K562 (cell line): ENCODE measurements around the gene C2. TPM values are rescaled to one million over a fixed set of nuclear protein-coding genes. Genes with fewer than 3 reads are reported as not detected.

Source experiments
- ATAC-seq: fragments of 200-7000 bp; cut with Tn5 transposase; 3 replicates; pipeline ENCODE4 v1.9.1; 2020; ENCODE audit warnings: moderate library complexity
- BruUV-seq: library from RNA; stranded (reverse); fragments of 400-500 nt; replicated peaks from 2 replicates; lab custom pipeline; 2021; lab: Mats Ljungman, UMichigan
- CTCF ChIA-PET: fragments of 300-600 bp; formaldehyde crosslinking; extraction: SDS; loops from one replicate; lab custom pipeline; 2021; ENCODE audit warnings: low intra/inter-chr PET ratio; lab: Yijun Ruan, JAX
- POLR2A ChIA-PET: fragments of 300-600, 350-650 bp; sonication (Branson Sonifier 250); formaldehyde crosslinking; extraction: SDS; loops from one replicate; lab custom pipeline; 2021; ENCODE audit warnings: antibody characterized with exemption, inconsistent platforms; lab: Yijun Ruan, JAX
- DNase-seq, 4 experiments: peaks; one replicate each; pipeline versions ENCODE4 v3.0.0 to v3.0.0-alpha.2; 2011 to 2018; ENCODE audit warnings: low spot score in 3 of 4, mixed read lengths in 3 of 4; ENCODE audit errors: extremely low read depth in 1 of 4
- FAIRE-seq: peaks from 2 replicates; lab custom pipeline; 2011; peaks lifted over from hg19 to GRCh38; lab: Jason Lieb, UNC
- H2AFZ ChIP-seq: 2 replicates; pipeline ENCODE4 v1.6.0; 2011; ENCODE audit warnings: low read depth, low read length, control low read depth, inconsistent platforms
- H3K27ac ChIP-seq: fragments of 200-600 bp; 3 replicates; pipeline ENCODE4 v1.8.0; 2011; ENCODE audit warnings: low read depth, mild to moderate bottlenecking, control low read depth, inconsistent platforms, low read length, moderate library complexity, mixed read lengths; ENCODE audit errors: extremely low read depth
- H3K27me3 ChIP-seq, 2 experiments: fragments of 300-600 bp in 1 of 2; 2 replicates in 1 of 2; 3 replicates in 1 of 2; pipeline versions ENCODE4 v1.6.0 to v1.8.0; 2011; ENCODE audit warnings: inconsistent platforms in 2 of 2, low read length in 2 of 2, mild to moderate bottlenecking in 1 of 2, mixed read lengths in 1 of 2, moderate library complexity in 1 of 2; ENCODE audit not compliant: control insufficient read depth in 2 of 2, insufficient read depth in 2 of 2
- H3K36me3 ChIP-seq: fragments of 300-600 bp; 3 replicates; pipeline ENCODE4 v1.8.0; 2011; ENCODE audit warnings: mild to moderate bottlenecking, low read length, inconsistent platforms; ENCODE audit not compliant: control insufficient read depth, insufficient read depth
- H3K4me1 ChIP-seq, 2 experiments: fragments of 200-600 bp in 1 of 2; replicated peaks in 1 of 2; 2 replicates in 1 of 2; 3 replicates in 1 of 2; pipeline versions ENCODE4 v1.5.1 to v1.8.0; 2011; ENCODE audit warnings: inconsistent platforms in 2 of 2, low read length in 2 of 2, mild to moderate bottlenecking in 1 of 2, mixed read lengths in 1 of 2, moderate library complexity in 1 of 2; ENCODE audit not compliant: control insufficient read depth in 2 of 2, insufficient read depth in 2 of 2
- H3K4me2 ChIP-seq: 2 replicates; pipeline ENCODE4 v1.6.1; 2011; ENCODE audit warnings: low read length, control low read depth, inconsistent platforms, mixed read lengths; ENCODE audit not compliant: insufficient read depth
- H3K4me3 ChIP-seq: fragments of 200-600 bp; sonication (generic), shearing (Covaris generic); 2 replicates; pipeline ENCODE4 v1.5.1; 2016; ENCODE audit warnings: control low read depth, inconsistent platforms
- H3K79me2 ChIP-seq: fragments of 200-600 bp; 3 replicates; pipeline ENCODE4 v1.8.0; 2011; ENCODE audit warnings: low read length, inconsistent platforms; ENCODE audit not compliant: control insufficient read depth, insufficient read depth
- H3K9ac ChIP-seq, 2 experiments: 2 replicates each; pipeline versions ENCODE4 v1.6.0 to v1.6.1; 2011; ENCODE audit warnings: low read depth in 2 of 2, low read length in 2 of 2, control low read depth in 1 of 2, inconsistent platforms in 1 of 2, mild to moderate bottlenecking in 1 of 2, mixed read lengths in 1 of 2; ENCODE audit not compliant: insufficient read depth in 1 of 2
- H3K9me1 ChIP-seq: one replicate; pipeline ENCODE4 v1.6.0; 2011; ENCODE audit warnings: inconsistent platforms, mild to moderate bottlenecking, low read length, moderate library complexity; ENCODE audit not compliant: control insufficient read depth, insufficient read depth
- H3K9me3 ChIP-seq: replicated peaks from 2 replicates; pipeline ENCODE4 v1.5.1; 2011; ENCODE audit warnings: low read depth, low read length, inconsistent platforms; ENCODE audit not compliant: control insufficient read depth, insufficient read depth
- H4K20me1 ChIP-seq: replicated peaks from 2 replicates; pipeline ENCODE4 v1.6.1; 2011; ENCODE audit warnings: low read length, inconsistent platforms, mixed read lengths; ENCODE audit not compliant: control insufficient read depth, insufficient read depth
- BDP1 ChIP-seq: IDR thresholded peaks from 3 replicates; pipeline ENCODE4 v1.6.1; 2011; ENCODE audit not compliant: insufficient read length, insufficient read depth
- BHLHE40 ChIP-seq: IDR thresholded peaks from 2 replicates; pipeline ENCODE4 v1.6.1; 2011; ENCODE audit warnings: low read length, improper control_type of control experiment
- CBX8 ChIP-seq: fragments of 200-600 bp; sonication (generic); IDR thresholded peaks from 2 replicates; pipeline ENCODE4 v1.6.1; 2012; ENCODE audit warnings: borderline replicate concordance, mixed run types, low read depth, mild to moderate bottlenecking, moderate library complexity, mixed read lengths, low read length, control low read depth, inconsistent platforms; ENCODE audit not compliant: poor library complexity, severe bottlenecking; ENCODE audit errors: extremely low read depth
- KDM1A ChIP-seq, 2 experiments: fragments of 450-650 bp; IDR thresholded peaks; 2 replicates each; pipeline ENCODE4 v1.6.1; 2016; ENCODE audit warnings: mild to moderate bottlenecking in 2 of 2
- PRPF4 ChIP-seq: fragments of 200-400 bp; formaldehyde crosslinking; IDR thresholded peaks from one replicate; pipeline ENCODE4 v1.6.1; 2017; ENCODE audit warnings: low read length, low read depth, mild to moderate bottlenecking; ENCODE audit not compliant: insufficient read depth, poor library complexity, severe bottlenecking
- ZFX ChIP-seq: sonication (generic); formaldehyde crosslinking; IDR thresholded peaks from 2 replicates; pipeline ENCODE4 v1.8.0; 2022; ENCODE audit warnings: mild to moderate bottlenecking, missing genetic modification reagents, moderate library complexity
- ZNF121 ChIP-seq: sonication (generic); formaldehyde crosslinking; conservative IDR thresholded peaks from 2 replicates; pipeline ENCODE4 v1.8.0; 2022; ENCODE audit warnings: missing genetic modification reagents
- WGBS: fragments of 100-300 bp; shearing (Covaris generic); methylation state at CpG from one replicate; pipeline ENCODE4 v1.1.6; 2016; ENCODE audit warnings: low coverage, mixed read lengths; ENCODE audit not compliant: insufficient coverage; ENCODE audit errors: missing lambda C conversion rate; 5-methylcytosine and 5-hydroxymethylcytosine counted together
- in situ Hi-C: fragments of 300-500 bp; cut with MboI; formaldehyde crosslinking; loops from 4 replicates; pipeline ENCODE4 v1.15.0; 2018; ENCODE audit warnings: inconsistent platforms, mixed read lengths
- intact Hi-C: fragments of 100-400 bp; cut with micrococcal nuclease; formaldehyde crosslinking; loops from 2 replicates; pipeline ENCODE4 v1.14.2; 2022
- polyA plus RNA-seq, 8 experiments: library from polyadenylated mRNA; depleted of rRNA in 4 of 8; stranded (reverse) in 5 of 8; unstranded in 3 of 8; fragments of >200 nt; fragmentation: Nextera tagmentation in 2 of 8; fragmentation: Illumina TruSeq in 1 of 8; extraction: Ambion mirVana in 2 of 8; extraction: Trizol in 1 of 8; gene quantifications; 2 replicates each; pipeline versions ENCODE4 v1.2.1 to v1.2.3, GENCODE V29; 2011 to 2014; ENCODE audit warnings: inconsistent platforms in 1 of 8, missing spikeins in 1 of 8
- total RNA-seq, 7 experiments: library from RNA; depleted of rRNA in 6 of 7; stranded (reverse); fragments of >200 nt in 6 of 7; fragmentation: Illumina TruSeq in 2 of 7; extraction: Trizol in 2 of 7; gene quantifications; 2 replicates each; pipeline versions ENCODE4 v1.2.1 to v1.2.3, GENCODE V29; 2011 to 2021; ENCODE audit warnings: low replicate concordance in 1 of 7
- TF ChIP-seq, protein P1 (sequence below): sonication (generic); formaldehyde crosslinking; IDR thresholded peaks from 2 replicates; pipeline ENCODE4 v1.8.1; 2022; ENCODE audit warnings: missing genetic modification reagents
- TF ChIP-seq, protein P2 (sequence below): fragments of 250-450 bp; sonication (Bioruptor Pico); IDR thresholded peaks from 2 replicates; pipeline ENCODE4 v1.4.0; 2020; ENCODE audit warnings: mild to moderate bottlenecking, moderate library complexity, borderline replicate concordance
- TF ChIP-seq, protein P3 (sequence below): fragments of 250-450 bp; sonication (Bioruptor Pico); IDR thresholded peaks from 2 replicates; pipeline ENCODE4 v1.5.0; 2021; ENCODE audit warnings: mild to moderate bottlenecking, borderline replicate concordance
- TF ChIP-seq, protein P4 (sequence below): sonication (generic); formaldehyde crosslinking; IDR thresholded peaks from 2 replicates; pipeline ENCODE4 v1.8.0; 2022; ENCODE audit warnings: missing genetic modification reagents, mild to moderate bottlenecking, borderline replicate concordance

C2 gene
- total and polyA plus RNA-seq, 9 of the 15 experiments (the other 6 are each of a cell fraction or from before 2014, with no cell fraction given): 0.05 to 1.1 (median 0.39) TPM; not detected in 1

DNA sequence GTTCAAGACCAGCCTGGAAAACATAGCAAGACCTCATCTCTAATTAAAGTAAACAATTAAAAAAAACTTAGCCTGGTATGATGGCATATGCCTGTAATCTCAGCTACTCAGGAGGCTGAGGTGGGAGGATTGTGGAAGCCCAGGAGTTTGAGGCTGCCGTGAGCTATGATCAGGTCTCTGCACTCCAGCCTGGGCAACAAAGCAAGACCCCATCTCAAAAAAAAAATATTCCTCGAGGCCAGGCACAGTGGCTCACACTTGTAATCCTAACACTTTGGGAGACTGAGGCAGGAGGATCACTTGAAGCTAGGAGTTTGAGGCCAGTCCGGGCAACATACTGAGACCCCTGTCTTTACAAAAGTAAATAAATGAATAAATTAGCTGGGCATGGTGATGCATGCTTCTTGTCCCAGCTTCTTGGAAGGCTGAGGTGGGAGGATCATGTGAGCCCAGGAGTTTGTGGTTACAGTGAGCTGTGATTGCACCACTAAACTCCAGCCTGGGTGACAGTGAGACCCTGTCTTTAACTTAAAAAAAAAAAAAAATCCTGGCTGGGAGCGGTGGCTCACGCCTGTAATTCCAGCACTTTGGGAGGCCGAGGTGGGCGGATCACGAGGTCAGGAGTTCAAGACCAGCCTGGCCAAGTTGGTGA is 9.3 kb upstream of the C2 start:
- Histone ChIP-seq H3K9me3 (no peaks in the 10 kb centered on the region), H3K4me2 (no peak overlapping the region), H3K4me3 (no peak overlapping the region), H3K36me3 (no peaks in the 10 kb centered on the region), H3K4me1 (peaks cover 0 to 3% of the 10 kb centered on the region in 2 experiments; a peak in 1 of 5 replicates), H3K27ac (no peak overlapping the region), H3K9ac (no peak overlapping the region), H3K27me3 (no peaks in the 10 kb centered on the region), H3K79me2 (no peaks in the 10 kb centered on the region), H3K9me1 (no peaks in the 10 kb centered on the region), H2AFZ (no peak overlapping the region), H4K20me1 (no peaks in the 10 kb centered on the region)
- DNase-seq: no peak
- no TSS peak for BruUV-seq
- CTCF ChIA-PET: no interaction called here
- POLR2A ChIA-PET: interaction anchor here (0.5 to 1.6 kb wide), 10 partner anchors 9 to 377 kb away, joined by 3 to 7 read pairs (median 4); partner anchors contain the start of genes DDX39B and ZBTB12
- in situ Hi-C loops: no loop called here
- intact Hi-C loops: loop anchor here (5.0 kb wide), 1 partner anchor 39 kb away; the partner anchor contains the start of genes NELFE and SKIC2
- 51% methylated on average over 6 of the region's 8 CpGs for WGBS
- no peak for FAIRE-seq
- no peak for ATAC-seq
- TF ChIP-seq, protein P1, sequence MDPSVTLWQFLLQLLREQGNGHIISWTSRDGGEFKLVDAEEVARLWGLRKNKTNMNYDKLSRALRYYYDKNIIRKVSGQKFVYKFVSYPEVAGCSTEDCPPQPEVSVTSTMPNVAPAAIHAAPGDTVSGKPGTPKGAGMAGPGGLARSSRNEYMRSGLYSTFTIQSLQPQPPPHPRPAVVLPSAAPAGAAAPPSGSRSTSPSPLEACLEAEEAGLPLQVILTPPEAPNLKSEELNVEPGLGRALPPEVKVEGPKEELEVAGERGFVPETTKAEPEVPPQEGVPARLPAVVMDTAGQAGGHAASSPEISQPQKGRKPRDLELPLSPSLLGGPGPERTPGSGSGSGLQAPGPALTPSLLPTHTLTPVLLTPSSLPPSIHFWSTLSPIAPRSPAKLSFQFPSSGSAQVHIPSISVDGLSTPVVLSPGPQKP (CRISPR knock-in tag): no peak
- TF ChIP-seq PRPF4 (no peak), ZFX (CRISPR knock-in tag) (no peak), ZNF121 (CRISPR knock-in tag) (peak; percentile 69; the same call in 1 of the 2 replicates), CBX8 (no peak), KDM1A (IDR thresholded peaks at IDR 0.05) (0 out of 4 replicates have a peak, but pooled peaks of 1 of the 2 experiments have one; percentile 19), BHLHE40 (peak; percentile 19; the same call in 1 of the 2 replicates), BDP1 (no peak)
- TF ChIP-seq, protein P2, sequence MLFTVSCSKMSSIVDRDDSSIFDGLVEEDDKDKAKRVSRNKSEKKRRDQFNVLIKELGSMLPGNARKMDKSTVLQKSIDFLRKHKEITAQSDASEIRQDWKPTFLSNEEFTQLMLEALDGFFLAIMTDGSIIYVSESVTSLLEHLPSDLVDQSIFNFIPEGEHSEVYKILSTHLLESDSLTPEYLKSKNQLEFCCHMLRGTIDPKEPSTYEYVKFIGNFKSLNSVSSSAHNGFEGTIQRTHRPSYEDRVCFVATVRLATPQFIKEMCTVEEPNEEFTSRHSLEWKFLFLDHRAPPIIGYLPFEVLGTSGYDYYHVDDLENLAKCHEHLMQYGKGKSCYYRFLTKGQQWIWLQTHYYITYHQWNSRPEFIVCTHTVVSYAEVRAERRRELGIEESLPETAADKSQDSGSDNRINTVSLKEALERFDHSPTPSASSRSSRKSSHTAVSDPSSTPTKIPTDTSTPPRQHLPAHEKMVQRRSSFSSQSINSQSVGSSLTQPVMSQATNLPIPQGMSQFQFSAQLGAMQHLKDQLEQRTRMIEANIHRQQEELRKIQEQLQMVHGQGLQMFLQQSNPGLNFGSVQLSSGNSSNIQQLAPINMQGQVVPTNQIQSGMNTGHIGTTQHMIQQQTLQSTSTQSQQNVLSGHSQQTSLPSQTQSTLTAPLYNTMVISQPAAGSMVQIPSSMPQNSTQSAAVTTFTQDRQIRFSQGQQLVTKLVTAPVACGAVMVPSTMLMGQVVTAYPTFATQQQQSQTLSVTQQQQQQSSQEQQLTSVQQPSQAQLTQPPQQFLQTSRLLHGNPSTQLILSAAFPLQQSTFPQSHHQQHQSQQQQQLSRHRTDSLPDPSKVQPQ: no peak
- TF ChIP-seq, protein P3, sequence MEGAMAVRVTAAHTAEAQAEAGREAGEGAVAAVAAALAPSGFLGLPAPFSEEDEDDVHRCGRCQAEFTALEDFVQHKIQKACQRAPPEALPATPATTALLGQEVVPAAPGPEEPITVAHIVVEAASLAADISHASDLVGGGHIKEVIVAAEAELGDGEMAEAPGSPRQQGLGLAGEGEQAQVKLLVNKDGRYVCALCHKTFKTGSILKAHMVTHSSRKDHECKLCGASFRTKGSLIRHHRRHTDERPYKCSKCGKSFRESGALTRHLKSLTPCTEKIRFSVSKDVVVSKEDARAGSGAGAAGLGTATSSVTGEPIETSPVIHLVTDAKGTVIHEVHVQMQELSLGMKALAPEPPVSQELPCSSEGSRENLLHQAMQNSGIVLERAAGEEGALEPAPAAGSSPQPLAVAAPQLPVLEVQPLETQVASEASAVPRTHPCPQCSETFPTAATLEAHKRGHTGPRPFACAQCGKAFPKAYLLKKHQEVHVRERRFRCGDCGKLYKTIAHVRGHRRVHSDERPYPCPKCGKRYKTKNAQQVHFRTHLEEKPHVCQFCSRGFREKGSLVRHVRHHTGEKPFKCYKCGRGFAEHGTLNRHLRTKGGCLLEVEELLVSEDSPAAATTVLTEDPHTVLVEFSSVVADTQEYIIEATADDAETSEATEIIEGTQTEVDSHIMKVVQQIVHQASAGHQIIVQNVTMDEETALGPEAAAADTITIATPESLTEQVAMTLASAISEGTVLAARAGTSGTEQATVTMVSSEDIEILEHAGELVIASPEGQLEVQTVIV: no peak
- TF ChIP-seq, protein P4, sequence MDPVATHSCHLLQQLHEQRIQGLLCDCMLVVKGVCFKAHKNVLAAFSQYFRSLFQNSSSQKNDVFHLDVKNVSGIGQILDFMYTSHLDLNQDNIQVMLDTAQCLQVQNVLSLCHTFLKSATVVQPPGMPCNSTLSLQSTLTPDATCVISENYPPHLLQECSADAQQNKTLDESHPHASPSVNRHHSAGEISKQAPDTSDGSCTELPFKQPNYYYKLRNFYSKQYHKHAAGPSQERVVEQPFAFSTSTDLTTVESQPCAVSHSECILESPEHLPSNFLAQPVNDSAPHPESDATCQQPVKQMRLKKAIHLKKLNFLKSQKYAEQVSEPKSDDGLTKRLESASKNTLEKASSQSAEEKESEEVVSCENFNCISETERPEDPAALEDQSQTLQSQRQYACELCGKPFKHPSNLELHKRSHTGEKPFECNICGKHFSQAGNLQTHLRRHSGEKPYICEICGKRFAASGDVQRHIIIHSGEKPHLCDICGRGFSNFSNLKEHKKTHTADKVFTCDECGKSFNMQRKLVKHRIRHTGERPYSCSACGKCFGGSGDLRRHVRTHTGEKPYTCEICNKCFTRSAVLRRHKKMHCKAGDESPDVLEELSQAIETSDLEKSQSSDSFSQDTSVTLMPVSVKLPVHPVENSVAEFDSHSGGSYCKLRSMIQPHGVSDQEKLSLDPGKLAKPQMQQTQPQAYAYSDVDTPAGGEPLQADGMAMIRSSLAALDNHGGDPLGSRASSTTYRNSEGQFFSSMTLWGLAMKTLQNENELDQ (CRISPR knock-in tag): no peak
